Right lobe of liver (tissue), 4 donors: ENCODE measurements around the gene SLC25A43.
"Not testable (repeated sequence)": the region's sequence is repeated elsewhere in the genome, so short reads cannot be mapped to it uniquely, and the experiment has no call there.

Experiments used
- CTCF ChIP-seq, 4 donors: fragments of 200-600 bp in 3 of 4; fragments of 450-650 bp in 1 of 4; IDR thresholded peaks; one replicate each; pipeline versions ENCODE4 v1.5.1 to v1.8.0; 2016 to 2022; ENCODE audit warnings: antibody characterized with exemption in 4 of 4, mild to moderate bottlenecking in 2 of 4
- POLR2A ChIP-seq: fragments of 450-650 bp; IDR thresholded peaks from one replicate; pipeline ENCODE4 v1.6.1; 2017; ENCODE audit warnings: antibody characterized with exemption, mild to moderate bottlenecking
- donor health status: DM: no; HTN: no; CAD: no.
- donor health status: DM: no; HTN: no; CAD: no.
- donor health status: DM: no; HTN: yes; CAD: no.

- not testable (repeated sequence) for TF ChIP-seq CTCF (IDR thresholded peaks at IDR 0.05); POLR2A
Observed at GRCh38 chrX:119441295-119441694, 42.2 kb downstream of the SLC25A43 start.
